Ovary (tissue), 3 donors: ENCODE data around the gene ZNF638.

Source experiments
- EP300 ChIP-seq: sonication (generic); formaldehyde crosslinking; IDR thresholded peaks from one replicate; pipeline ENCODE4 v1.6.1; 2017; ENCODE audit warnings: antibody characterized with exemption
- POLR2A ChIP-seq: fragments of 450-650 bp; IDR thresholded peaks from one replicate; pipeline ENCODE4 v1.6.1; 2017; ENCODE audit warnings: antibody characterized with exemption, mild to moderate bottlenecking, moderate library complexity
- TF ChIP-seq, protein P1 (sequence below), 3 donors: fragments of 450-650 bp in 2 of 3; fragments of 200-600 bp in 1 of 3; IDR thresholded peaks; one replicate each; pipeline versions ENCODE4 v1.5.1 to v1.8.0; 2016 to 2022; ENCODE audit warnings: antibody characterized with exemption in 3 of 3, mild to moderate bottlenecking in 1 of 3
- donor health status: DM: no; HTN: no; CAD: no.

DNA sequence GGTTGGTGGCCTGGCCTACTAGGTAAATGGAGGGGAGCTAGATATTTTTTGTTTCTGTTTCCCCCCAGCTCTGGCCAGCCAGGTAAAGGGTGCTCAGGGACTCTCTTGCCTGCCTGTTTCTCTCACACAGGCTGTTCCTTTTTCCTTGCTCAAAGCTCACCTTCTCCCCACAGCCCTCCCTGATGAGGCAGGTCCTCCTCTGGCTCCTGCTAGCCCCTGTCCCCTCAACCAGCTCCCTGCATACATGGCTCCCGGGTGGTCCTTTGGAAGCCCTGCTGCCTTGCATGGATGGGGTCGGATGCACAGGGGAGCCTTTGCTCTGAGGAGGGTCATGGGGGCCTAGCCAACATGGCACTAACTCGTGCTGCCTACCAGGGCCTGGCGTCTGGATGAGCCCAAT is 149.5 kb downstream of the ZNF638 start:
- TF ChIP-seq, protein P1, sequence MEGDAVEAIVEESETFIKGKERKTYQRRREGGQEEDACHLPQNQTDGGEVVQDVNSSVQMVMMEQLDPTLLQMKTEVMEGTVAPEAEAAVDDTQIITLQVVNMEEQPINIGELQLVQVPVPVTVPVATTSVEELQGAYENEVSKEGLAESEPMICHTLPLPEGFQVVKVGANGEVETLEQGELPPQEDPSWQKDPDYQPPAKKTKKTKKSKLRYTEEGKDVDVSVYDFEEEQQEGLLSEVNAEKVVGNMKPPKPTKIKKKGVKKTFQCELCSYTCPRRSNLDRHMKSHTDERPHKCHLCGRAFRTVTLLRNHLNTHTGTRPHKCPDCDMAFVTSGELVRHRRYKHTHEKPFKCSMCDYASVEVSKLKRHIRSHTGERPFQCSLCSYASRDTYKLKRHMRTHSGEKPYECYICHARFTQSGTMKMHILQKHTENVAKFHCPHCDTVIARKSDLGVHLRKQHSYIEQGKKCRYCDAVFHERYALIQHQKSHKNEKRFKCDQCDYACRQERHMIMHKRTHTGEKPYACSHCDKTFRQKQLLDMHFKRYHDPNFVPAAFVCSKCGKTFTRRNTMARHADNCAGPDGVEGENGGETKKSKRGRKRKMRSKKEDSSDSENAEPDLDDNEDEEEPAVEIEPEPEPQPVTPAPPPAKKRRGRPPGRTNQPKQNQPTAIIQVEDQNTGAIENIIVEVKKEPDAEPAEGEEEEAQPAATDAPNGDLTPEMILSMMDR (IDR thresholded peaks at IDR 0.05), result no peak
- TF ChIP-seq POLR2A, result no peak
- TF ChIP-seq EP300, result no peak
